Endodermal cell (in vitro differentiated cells): ENCODE results near the gene SCAF11. TPM values are rescaled to one million over a fixed set of nuclear protein-coding genes. Genes with fewer than 3 reads are reported as not detected.
"Not testable (repeated sequence)": the region's sequence is repeated elsewhere in the genome, so short reads cannot be mapped to it uniquely, and the experiment has no call there.

Experiments
- DNase-seq: peaks from one replicate; pipeline ENCODE4 v3.0.0-alpha.2; 2017
- H3K27ac ChIP-seq: 2 replicates; pipeline ENCODE4 v1.5.1; 2013; ENCODE audit warnings: mild to moderate bottlenecking, low read depth, low read length, moderate library complexity
- H3K27me3 ChIP-seq: 2 replicates; pipeline ENCODE4 v1.6.1; 2013; ENCODE audit warnings: mild to moderate bottlenecking, low read length, moderate library complexity; ENCODE audit not compliant: insufficient read depth, control insufficient read depth, poor library complexity, severe bottlenecking
- H3K36me3 ChIP-seq: 2 replicates; pipeline ENCODE4 v1.7.0; 2013; ENCODE audit warnings: mild to moderate bottlenecking, low read length, moderate library complexity; ENCODE audit not compliant: control insufficient read depth, insufficient read depth
- H3K4me1 ChIP-seq: one replicate; pipeline ENCODE4 v1.7.0; 2013; ENCODE audit warnings: low read length; ENCODE audit not compliant: control insufficient read depth, insufficient read depth
- H3K4me3 ChIP-seq: 2 replicates; pipeline ENCODE4 v1.5.1; 2013; ENCODE audit warnings: mild to moderate bottlenecking, low read length, moderate library complexity
- H3K9ac ChIP-seq: 2 replicates; pipeline ENCODE4 v1.6.1; 2013; ENCODE audit warnings: mild to moderate bottlenecking, low read length, moderate library complexity; ENCODE audit not compliant: poor library complexity, severe bottlenecking; ENCODE audit errors: extremely low read depth
- H3K9me3 ChIP-seq: 2 replicates; pipeline ENCODE4 v1.6.1; 2013; ENCODE audit warnings: mild to moderate bottlenecking, low read length, moderate library complexity; ENCODE audit not compliant: control insufficient read depth
- H3K27ac Mint-ChIP-seq: 2 replicates; pipeline ENCODE4 v1.8.0; 2020; ENCODE audit warnings: mixed read lengths
- H3K27me3 Mint-ChIP-seq: 2 replicates; pipeline ENCODE4 v1.8.0; 2021; ENCODE audit warnings: mild to moderate bottlenecking, mixed read lengths; ENCODE audit not compliant: insufficient read depth
- H3K36me3 Mint-ChIP-seq: 2 replicates; pipeline ENCODE4 v1.8.0; 2020; ENCODE audit warnings: low read depth, mixed read lengths
- H3K4me1 Mint-ChIP-seq: 2 replicates; pipeline ENCODE4 v1.8.0; 2020; ENCODE audit warnings: mixed read lengths
- H3K4me3 Mint-ChIP-seq: 2 replicates; pipeline ENCODE4 v1.8.0; 2020; ENCODE audit warnings: mild to moderate bottlenecking, moderate library complexity, mixed read lengths
- H3K9me3 Mint-ChIP-seq: 2 replicates; pipeline ENCODE4 v1.8.0; 2020; ENCODE audit warnings: mild to moderate bottlenecking, mixed read lengths
- CTCF ChIP-seq: fragments of 200-600 bp; sonication (generic); conservative IDR thresholded peaks from 2 replicates; pipeline ENCODE4 v1.5.0; 2021; ENCODE audit warnings: antibody characterized with exemption, mild to moderate bottlenecking
- WGBS, 2 experiments: methylation state at CpG; one replicate each; pipeline versions ENCODE4 v1.1.5 to v1.1.7; 2013; ENCODE audit warnings: missing lambda C conversion rate in 2 of 2, mixed read lengths in 1 of 2; ENCODE audit not compliant: insufficient coverage in 1 of 2, insufficient read length in 1 of 2; 5-methylcytosine and 5-hydroxymethylcytosine counted together
- long read RNA-seq, 4 experiments: library from polyadenylated mRNA in 2 of 4; library from RNA in 1 of 4; library from capped mRNA in 1 of 4; stranded (forward) in 3 of 4; unstranded in 1 of 4; transcript quantifications; one replicate each; pipeline ENCODE4 v2.0.0, GENCODE V29; 2020 to 2021; ENCODE audit warnings: inconsistent platforms in 1 of 4
- polyA plus RNA-seq, 2 experiments: library from polyadenylated mRNA; stranded (reverse); fragments of 50-300 nt; gene quantifications; one replicate each; pipeline ENCODE4 v1.2.3, GENCODE V29; 2013
- total RNA-seq, 2 donors: library from RNA; stranded (reverse); fragmentation: NEBNext Ultra II Directional in 1 of 2; extraction: Animal tissue kit (Norgen Biotek cat#: 25700) in 1 of 2; gene quantifications; 2 replicates in 1 of 2; 3 replicates in 1 of 2; pipeline ENCODE4 v1.2.1, GENCODE V29; 2021

Gene SCAF11
- 100 to 1,000 TPM in 1 of 2 donors, 10 to 100 TPM in 1; 99.6 to 116 TPM for total RNA-seq
- polyA plus RNA-seq (2013, experiment 1 of 2), result 58.9 TPM
- polyA plus RNA-seq (2013, experiment 2 of 2), result 65.4 TPM
- long read RNA-seq, experiment 1, full-length matches to known transcripts, result 8 of 31 reads
- long read RNA-seq, experiment 1, partial matches to known transcripts, result 8 of 31 reads
- long read RNA-seq, experiment 1, other reads (novel, unspliced or antisense), result 15 of 31 reads
- long read RNA-seq, experiment 2, full-length matches to known transcripts, result 50 of 78 reads
- long read RNA-seq, experiment 2, partial matches to known transcripts, result 9 of 78 reads
- long read RNA-seq, experiment 2, other reads (novel, unspliced or antisense), result 19 of 78 reads
- long read RNA-seq, experiment 3, full-length matches to known transcripts, result 24 of 397 reads
- long read RNA-seq, experiment 3, partial matches to known transcripts, result 324 of 397 reads
- long read RNA-seq, experiment 3, other reads (novel, unspliced or antisense), result 49 of 397 reads
- long read RNA-seq, experiment 4, transcript SCAF11-203 (4 exons, 1,336 nt), result major isoform, 5 of 30 reads
- long read RNA-seq, experiment 4, partial matches to known transcripts, result 13 of 30 reads
- long read RNA-seq, experiment 4, other reads (novel, unspliced or antisense), result 10 of 30 reads

GRCh38 chr12:45990468-45991283, at the start of gene SCAF11:
Gene SCAF11, minus strand, starts transcription at chr12:45990574. Its CDS starts 26,407 bp downstream, at chr12:45964167.
- DNase-seq, result peak; percentile 100
- peaks cover 11% of the 10 kb centered on the region for H3K36me3 ChIP-seq
- peak within 1 kb of the TSS; percentile 94 for H3K27ac ChIP-seq
- Mint-ChIP-seq H3K4me1 (peaks cover 34% of the 10 kb centered on the region), H3K27me3 (no peaks in the 10 kb centered on the region), H3K27ac (peak within 1 kb of the TSS; percentile 99), H3K9me3 (peaks cover 4% of the 10 kb centered on the region), H3K4me3 (peak within 1 kb of the TSS; percentile 84), H3K36me3 (peaks cover 12% of the 10 kb centered on the region)
- no peaks in the 10 kb centered on the region for H3K27me3 ChIP-seq
- peak; percentile 92 for TF ChIP-seq CTCF
- H3K9me3 ChIP-seq, result no peaks in the 10 kb centered on the region
- H3K4me3 ChIP-seq, result peak within 1 kb of the TSS; percentile 94
- peak within 1 kb of the TSS; percentile 95 for H3K9ac ChIP-seq
- H3K4me1 ChIP-seq, result peaks cover 4% of the 10 kb centered on the region
- WGBS, 2 experiments, result 10% methylated on average over 24 to 54 of the region's 54 CpGs

- not testable (repeated sequence) for H3K4me1 ChIP-seq
These were observed 46.7 kb upstream of the SCAF11 start for GRCh38 chr12:46037066-46037465.

GRCh38 chr12:46027172-46027571, 36.8 kb upstream of the SCAF11 start:
- Mint-ChIP-seq H3K36me3 (peaks cover 3% of the 10 kb centered on the region), H3K4me3 (no peak overlapping the region), H3K9me3 (peaks cover 57% of the 10 kb centered on the region), H3K27me3 (no peaks in the 10 kb centered on the region), H3K4me1 (no peaks in the 10 kb centered on the region), H3K27ac (no peak overlapping the region)
- no peak overlapping the region for H3K4me3 ChIP-seq
- H3K4me1 ChIP-seq, result no peaks in the 10 kb centered on the region
- no peaks in the 10 kb centered on the region for H3K27me3 ChIP-seq
- no peak overlapping the region for H3K9ac ChIP-seq
- no peak for DNase-seq
- no peak overlapping the region for H3K27ac ChIP-seq
- TF ChIP-seq CTCF, result no peak
- H3K36me3 ChIP-seq, result no peaks in the 10 kb centered on the region
- H3K9me3 ChIP-seq, result peaks cover 54% of the 10 kb centered on the region

More at GRCh38 chr12:46037066-46037465, 46.7 kb upstream of the SCAF11 start:
- H3K4me3 Mint-ChIP-seq, H3K4me3 ChIP-seq, H3K27me3 ChIP-seq, H3K36me3 ChIP-seq, H3K27ac ChIP-seq, H3K36me3 Mint-ChIP-seq, H3K4me1 Mint-ChIP-seq, H3K9ac ChIP-seq, H3K27me3 Mint-ChIP-seq, H3K27ac Mint-ChIP-seq, H3K9me3 ChIP-seq: not testable (repeated sequence)
- peaks cover 25% of the 10 kb centered on the region for H3K9me3 Mint-ChIP-seq
- peak; percentile 54 for DNase-seq
- WGBS, 2 experiments, result 66 to 67% methylated on average over 1 to 4 of the region's 4 CpGs
